ENCODE results near the gene RNF8. TPM values are rescaled to one million over a fixed set of nuclear protein-coding genes. Genes with fewer than 3 reads are reported as not detected.
"Not testable (repeated sequence)": the region's sequence is repeated elsewhere in the genome, so short reads cannot be mapped to it uniquely, and the experiment has no call there.

The RNF8 gene
- total RNA-seq, 1 donor from 2014 or later: 20.7 TPM

GRCh38 chr6:37399795-37400490 lies 46.2 kb downstream of the RNF8 start:
- DNase-seq: no peak

- not testable (repeated sequence) for DNase-seq
These were observed 47.9 kb downstream of the RNF8 start for GRCh38 chr6:37401658-37402057.

GRCh38 chr6:37406726-37407341 lies 53.1 kb downstream of the RNF8 start:
- DNase-seq: no peak

- DNase-seq: no peak
These were observed 54.2 kb downstream of the RNF8 start for GRCh38 chr6:37407948-37408347.

- DNase-seq: no peak
These were observed 55.7 kb downstream of the RNF8 start for GRCh38 chr6:37409501-37409900.

- DNase-seq: no peak
These were observed 63.6 kb downstream of the RNF8 start for GRCh38 chr6:37417393-37417792.

- no peak for DNase-seq
These were observed 64.9 kb downstream of the RNF8 start for GRCh38 chr6:37418722-37419121.

- DNase-seq: no peak
These were observed 72.5 kb downstream of the RNF8 start for GRCh38 chr6:37426058-37426944.

GRCh38 chr6:37426945-37427510 lies 73.2 kb downstream of the RNF8 start:
- no peak for DNase-seq

GRCh38 chr6:37429352-37429750 lies 75.6 kb downstream of the RNF8 start:
- no peak for DNase-seq

- no peak for DNase-seq
These were observed 78.8 kb downstream of the RNF8 start for GRCh38 chr6:37432590-37432915.

- DNase-seq: peak; percentile 95
These were observed 79.3 kb downstream of the RNF8 start, which contains the start of gene CMTR1 for GRCh38 chr6:37432916-37433656. TSS of gene CMTR1 (plus strand) at chr6:37433221. CDS start at chr6:37435630, 2,409 bp downstream.

GRCh38 chr6:37433657-37434271 lies 80.0 kb downstream of the RNF8 start:
- DNase-seq: peak; percentile 32

- DNase-seq: no peak
These were observed 81.6 kb downstream of the RNF8 start for GRCh38 chr6:37435373-37435772.

GRCh38 chr6:37435816-37436215 lies 82.0 kb downstream of the RNF8 start:
- DNase-seq: no peak

GRCh38 chr6:37438930-37439329 lies 85.1 kb downstream of the RNF8 start:
- DNase-seq: no peak

- no peak for DNase-seq
These were observed 87.9 kb downstream of the RNF8 start for GRCh38 chr6:37441651-37442050.

GRCh38 chr6:37442416-37443215 lies 88.8 kb downstream of the RNF8 start:
- no peak for DNase-seq

GRCh38 chr6:37443216-37443542 lies 89.4 kb downstream of the RNF8 start:
- DNase-seq: not testable (repeated sequence)
